OCI-LY7 (cell line): Measurements from ENCODE around the gene GMPR2. TPM values are rescaled to one million over a fixed set of nuclear protein-coding genes. Genes with fewer than 3 reads are reported as not detected.

Source experiments
- BruUV-seq: library from RNA; stranded (reverse); fragments of 400-500 nt; replicated peaks from 2 replicates; lab custom pipeline; 2021; lab: Mats Ljungman, UMichigan
- CTCF ChIA-PET: fragments of 300-600 bp; sonication (Branson Sonifier 250); formaldehyde crosslinking; loops from one replicate; lab custom pipeline; 2022; ENCODE audit warnings: antibody characterized with exemption; ENCODE audit not compliant: unreplicated experiment; lab: Charles Lee
- POLR2A ChIA-PET: fragments of 300-600 bp; sonication (Branson Sonifier 250); formaldehyde crosslinking; loops from one replicate; lab custom pipeline; 2022; ENCODE audit warnings: antibody characterized with exemption; lab: Charles Lee
- DNase-seq: peaks from one replicate; pipeline ENCODE4 v3.0.0-alpha.2; 2015; ENCODE audit warnings: low spot score
- H2AFZ ChIP-seq: fragments of 200-600 bp; sonication (generic), shearing (Covaris generic); 2 replicates; pipeline ENCODE4 v1.6.1; 2014; ENCODE audit warnings: mild to moderate bottlenecking, antibody characterized with exemption, low read length, moderate library complexity
- H3K27ac ChIP-seq: fragments of 200-600 bp; sonication (generic); 2 replicates; pipeline ENCODE4 v1.5.1; 2014; ENCODE audit warnings: mixed run types, low read depth, mild to moderate bottlenecking, moderate library complexity, low read length, inconsistent platforms; ENCODE audit not compliant: poor library complexity, severe bottlenecking
- H3K36me3 ChIP-seq: fragments of 200-600 bp; sonication (generic); 2 replicates; pipeline ENCODE4 v1.6.1; 2014; ENCODE audit warnings: mild to moderate bottlenecking, antibody characterized with exemption, low read length, moderate library complexity, mixed read lengths; ENCODE audit not compliant: insufficient read depth
- H3K4me1 ChIP-seq: fragments of 200-600 bp; sonication (generic); 2 replicates; pipeline ENCODE4 v1.5.1; 2014; ENCODE audit warnings: mild to moderate bottlenecking, low read length; ENCODE audit not compliant: insufficient read depth, poor library complexity, severe bottlenecking
- H3K4me2 ChIP-seq: fragments of 200-600 bp; sonication (generic); 2 replicates; pipeline ENCODE4 v1.6.1; 2014; ENCODE audit warnings: mild to moderate bottlenecking, low read length
- H3K4me3 ChIP-seq: fragments of 200-600 bp; sonication (generic); 2 replicates; pipeline ENCODE4 v1.5.1; 2014; ENCODE audit warnings: mild to moderate bottlenecking, low read depth, low read length; ENCODE audit not compliant: poor library complexity, severe bottlenecking
- H3K79me2 ChIP-seq: fragments of 200-600 bp; sonication (generic); 2 replicates; pipeline ENCODE4 v1.6.1; 2016; ENCODE audit warnings: low read depth, mild to moderate bottlenecking, low read length, moderate library complexity, mixed read lengths; ENCODE audit not compliant: insufficient read depth
- H3K9me2 ChIP-seq: fragments of 200-600 bp; sonication (generic); 2 replicates; pipeline ENCODE4 v1.6.1; 2016; ENCODE audit warnings: mild to moderate bottlenecking, low read length, mixed read lengths; ENCODE audit not compliant: insufficient read depth
- H3K9me3 ChIP-seq: fragments of 200-600 bp; sonication (generic); 2 replicates; pipeline ENCODE4 v1.6.1; 2014; ENCODE audit warnings: mild to moderate bottlenecking, mixed run types, low read length, mixed read lengths
- H4K20me1 ChIP-seq: fragments of 200-600 bp; sonication (generic); 2 replicates; pipeline ENCODE4 v1.6.1; 2014; ENCODE audit warnings: mild to moderate bottlenecking, antibody characterized with exemption, low read length, moderate library complexity, mixed read lengths; ENCODE audit not compliant: insufficient read depth
- CTCF ChIP-seq: fragments of 200-600 bp; sonication (generic); conservative IDR thresholded peaks from 2 replicates; pipeline ENCODE4 v1.5.1; 2014; ENCODE audit warnings: mild to moderate bottlenecking, antibody characterized with exemption, low read length, moderate library complexity, mixed read lengths
- EZH2phosphoT487 ChIP-seq: fragments of 200-600 bp; sonication (generic); IDR thresholded peaks from 2 replicates; pipeline ENCODE4 v1.6.1; 2018; ENCODE audit warnings: low read depth, borderline replicate concordance, mild to moderate bottlenecking, mixed run types, antibody characterized with exemption, low read length, moderate library complexity, mixed read lengths
- intact Hi-C: fragments of 100-400 bp; cut with micrococcal nuclease; formaldehyde crosslinking; loops from one replicate; pipeline ENCODE4 v1.10.0; 2022; ENCODE audit not compliant: unreplicated experiment
- total RNA-seq, 2 experiments: library from RNA; depleted of rRNA in 1 of 2; stranded (reverse); fragments of >200 nt in 1 of 2; shearing (Covaris generic) in 1 of 2; gene quantifications; 2 replicates each; pipeline ENCODE4 v1.2.3, GENCODE V29; 2014 to 2022

GMPR2 gene
- total RNA-seq, 2 experiments from 2014 or later, result 51.4 to 62.3 TPM

- H3K4me3 ChIP-seq, result peak within 1 kb of the TSS; percentile 84
- TF ChIP-seq EZH2phosphoT487, result no peak
- TF ChIP-seq CTCF, result peak; percentile 80
- H2AFZ ChIP-seq, result peak within 1 kb of the TSS; percentile 68
- H4K20me1 ChIP-seq, result no peaks in the 10 kb centered on the region
- peak; percentile 97 for DNase-seq
- H3K36me3 ChIP-seq, result no peaks in the 10 kb centered on the region
- peak within 1 kb of the TSS; percentile 82 for H3K4me2 ChIP-seq
- peaks cover 43% of the 10 kb centered on the region for H3K4me1 ChIP-seq
- H3K9me2 ChIP-seq, result no peaks in the 10 kb centered on the region
- H3K9me3 ChIP-seq, result no peaks in the 10 kb centered on the region
- H3K79me2 ChIP-seq, result no peaks in the 10 kb centered on the region
- H3K27ac ChIP-seq, result peak within 1 kb of the TSS; percentile 84
- ChIA-PET CTCF (interaction anchor here (1.2 to 1.9 kb wide), 3 partner anchors 25 to 37 kb away, joined by 4 to 8 read pairs (median 5); partner anchors contain the start of genes CIDEB and TINF2), POLR2A (interaction anchor here (0.6 to 3.2 kb wide), 10 partner anchors 20 to 158 kb away, joined by 3 to 21 read pairs (median 4); partner anchors contain the start of genes CHMP4A, GMPR2, MDP1 and NEDD8)
- intact Hi-C loops, result loop anchor here (1.0 to 2.0 kb wide), 3 partner anchors 28 to 55 kb away; partner anchors contain the start of genes DHRS1, MDP1, NOP9 and TINF2
- no TSS peak for BruUV-seq
These were observed 38.6 kb downstream of the GMPR2 start, which contains the start of gene RABGGTA for GRCh38 chr14:24271134-24271833. Gene RABGGTA (minus strand): TSS chr14:24271597. CDS start chr14:24271115, 482 bp downstream.

DNA sequence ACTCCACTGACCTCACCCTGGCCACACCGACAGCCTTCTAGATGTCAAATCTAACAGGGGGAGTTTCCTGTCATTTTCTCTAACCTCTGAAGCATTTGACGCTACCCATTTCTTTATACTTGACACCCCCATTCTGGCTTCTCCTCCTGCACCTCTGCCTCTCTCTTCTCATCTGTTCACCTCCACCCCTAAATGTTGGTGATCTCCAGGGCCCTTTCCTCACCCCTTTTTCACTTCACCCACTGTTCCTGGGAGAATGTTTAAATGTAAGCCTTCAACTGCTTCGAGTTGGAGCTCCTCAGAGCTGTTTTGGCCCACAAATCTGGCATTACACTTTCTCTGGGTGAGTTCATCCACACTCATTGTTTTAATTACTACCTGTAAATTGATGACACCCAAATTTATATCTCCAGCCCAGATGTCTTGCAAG lies 39.1 kb downstream of the GMPR2 start:
- Histone ChIP-seq H3K36me3 (no peaks in the 10 kb centered on the region), H2AFZ (peak overlapping the region; percentile 68; the same call in 1 of the 2 replicates), H4K20me1 (no peaks in the 10 kb centered on the region), H3K4me1 (peaks cover 43% of the 10 kb centered on the region), H3K27ac (peak overlapping the region; percentile 84), H3K4me3 (peak overlapping the region; percentile 84), H3K4me2 (peak overlapping the region; percentile 82), H3K79me2 (no peaks in the 10 kb centered on the region), H3K9me2 (no peaks in the 10 kb centered on the region), H3K9me3 (no peaks in the 10 kb centered on the region)
- ChIA-PET CTCF (interaction anchor here (0.6 to 1.9 kb wide), 3 partner anchors 25 to 36 kb away, joined by 3 to 8 read pairs (median 4); partner anchors contain the start of gene CIDEB), POLR2A (interaction anchor here (0.6 to 3.2 kb wide), 8 partner anchors 25 to 171 kb away, joined by 3 to 21 read pairs (median 4); partner anchors contain the start of genes MDP1, RNF31, SDR39U1 and TINF2)
- TF ChIP-seq EZH2phosphoT487 (no peak), CTCF (no peak)
- DNase-seq, result no peak
- intact Hi-C loops, result loop anchor here (1.0 to 2.0 kb wide), 3 partner anchors 27 to 56 kb away; partner anchors contain the start of genes DHRS1, MDP1, NOP9 and TINF2
- TSS peak; percentile 70 for BruUV-seq
